Measurements from ENCODE around the gene AP2S1.

Gene AP2S1

GRCh38 chr19:46798713-46799112 is 51.9 kb downstream of the AP2S1 start:
- no peak for DNase-seq

DNA sequence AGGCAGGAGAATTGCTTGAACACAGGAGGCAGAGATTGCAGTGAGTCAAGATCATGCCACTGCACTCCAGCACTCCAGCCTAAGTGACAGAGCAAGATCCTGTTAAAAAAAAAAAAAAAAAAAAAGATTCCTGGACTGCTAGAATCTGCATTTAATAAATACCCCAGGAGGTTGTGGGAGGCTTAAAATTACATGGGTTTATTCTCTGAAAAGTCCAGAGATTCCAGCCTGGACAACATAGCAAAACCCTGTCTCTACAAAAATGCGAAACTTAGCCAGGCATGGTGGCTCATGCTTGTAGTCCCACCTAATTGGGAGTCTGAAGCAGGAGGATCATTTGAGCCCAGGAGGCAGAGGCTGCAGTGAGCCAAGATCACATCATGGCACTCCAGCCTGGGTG is 52.8 kb downstream of the AP2S1 start:
- DNase-seq = no peak

DNA sequence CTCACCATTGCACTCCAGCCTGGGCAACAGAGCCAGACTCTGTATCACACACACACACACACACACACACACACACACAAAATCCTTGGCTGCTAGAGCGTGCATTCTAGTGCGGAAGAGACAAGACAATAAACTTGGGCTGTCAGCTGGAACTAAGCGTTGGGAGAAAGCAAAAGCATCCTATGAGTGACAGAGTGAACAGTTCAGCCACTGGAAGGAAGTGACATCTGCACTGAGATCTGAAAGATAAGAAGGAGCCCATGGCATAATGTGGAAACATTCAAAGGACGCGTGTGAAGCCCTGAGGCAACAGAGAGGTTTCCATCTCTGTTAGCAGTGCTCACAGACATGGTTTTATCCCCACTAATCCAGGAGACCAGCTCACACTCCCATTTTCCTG is 58.7 kb downstream of the AP2S1 start:
- no peak for DNase-seq

GRCh38 chr19:46789371-46789770 is 61.3 kb downstream of the AP2S1 start:
- no peak for DNase-seq

- no peak for DNase-seq
These were observed 61.7 kb downstream of the AP2S1 start for GRCh38 chr19:46788968-46789338.

GRCh38 chr19:46788262-46788967 is 62.2 kb downstream of the AP2S1 start, which contains the start of gene SLC1A5:
Gene SLC1A5, minus strand, starts transcription at chr19:46788594. Its CDS starts 629 bp downstream, at chr19:46787965.
- DNase-seq = no peak

All from cerebellar nuclear complex (tissue), 1 donor.